NCI-H187 treated with DMSO at 0.1 percent for 48 hours (cell line): ENCODE data around the gene NTNG2.

Experiments used
- DNase-seq: peaks from one replicate; lab custom pipeline; 2025; lab: John Stamatoyannopoulos, UW

NTNG2 gene

GRCh38 chr9:132172185-132172584 lies 10.3 kb downstream of the NTNG2 start:
- DNase-seq = no peak

- no peak for DNase-seq
These were observed 13.6 kb downstream of the NTNG2 start for GRCh38 chr9:132175431-132175830.

GRCh38 chr9:132176338-132176737 lies 14.5 kb downstream of the NTNG2 start:
- no peak for DNase-seq

GRCh38 chr9:132181796-132182313 lies 20.0 kb downstream of the NTNG2 start:
- no peak for DNase-seq

- DNase-seq = no peak
These were observed 20.6 kb downstream of the NTNG2 start for GRCh38 chr9:132182314-132183091.

- DNase-seq = no peak
These were observed 21.3 kb downstream of the NTNG2 start for GRCh38 chr9:132183134-132183533.

- no peak for DNase-seq
These were observed 21.9 kb downstream of the NTNG2 start for GRCh38 chr9:132183715-132184114.

GRCh38 chr9:132184124-132184523 lies 22.3 kb downstream of the NTNG2 start:
- DNase-seq = no peak

GRCh38 chr9:132185073-132186009 lies 23.5 kb downstream of the NTNG2 start:
- no peak for DNase-seq

GRCh38 chr9:132187121-132187620 lies 25.3 kb downstream of the NTNG2 start:
- no peak for DNase-seq

GRCh38 chr9:132190966-132191365 lies 29.1 kb downstream of the NTNG2 start:
- DNase-seq = no peak

GRCh38 chr9:132192728-132193127 lies 30.9 kb downstream of the NTNG2 start:
- no peak for DNase-seq

- no peak for DNase-seq
These were observed 31.6 kb downstream of the NTNG2 start for GRCh38 chr9:132193227-132194124.

- no peak for DNase-seq
These were observed 32.6 kb downstream of the NTNG2 start for GRCh38 chr9:132194508-132194907.

- no peak for DNase-seq
These were observed 35.5 kb downstream of the NTNG2 start for GRCh38 chr9:132197315-132197714.

- DNase-seq = no peak
These were observed 36.1 kb downstream of the NTNG2 start for GRCh38 chr9:132197856-132198550.

GRCh38 chr9:132199056-132199455 lies 37.2 kb downstream of the NTNG2 start:
- DNase-seq = no peak

- DNase-seq = no peak
These were observed 38.8 kb downstream of the NTNG2 start for GRCh38 chr9:132200706-132201105.

- DNase-seq = peak; percentile 17
These were observed 39.3 kb downstream of the NTNG2 start for GRCh38 chr9:132201139-132201538.

GRCh38 chr9:132201780-132202703 lies 40.2 kb downstream of the NTNG2 start:
- DNase-seq = no peak
